Upper lobe of left lung (tissue), 4 donors: ENCODE results near the gene SPRED1.

ENCODE experiments used
- CTCF ChIP-seq, 6 experiments: fragments of 450-650 bp in 4 of 6; fragments of 200-600 bp in 2 of 6; sonication (generic) in 2 of 6; IDR thresholded peaks; one replicate each; pipeline ENCODE4 v1.5.1; 2016 to 2019; ENCODE audit warnings: antibody characterized with exemption in 6 of 6
- EP300 ChIP-seq, 4 donors: sonication (generic); formaldehyde crosslinking; IDR thresholded peaks; one replicate each; pipeline ENCODE4 v1.5.1; 2017; ENCODE audit warnings: antibody characterized with exemption in 4 of 4, control low read depth in 2 of 4
- POLR2A ChIP-seq, 4 donors: fragments of 450-650 bp; IDR thresholded peaks; one replicate each; pipeline ENCODE4 v1.5.1; 2016 to 2017; ENCODE audit warnings: antibody characterized with exemption in 4 of 4, mild to moderate bottlenecking in 2 of 4
- POLR2AphosphoS5 ChIP-seq, 2 donors: sonication (generic); formaldehyde crosslinking; IDR thresholded peaks; one replicate each; pipeline ENCODE4 v1.5.1; 2017; ENCODE audit warnings: antibody characterized with exemption in 2 of 2

DNA sequence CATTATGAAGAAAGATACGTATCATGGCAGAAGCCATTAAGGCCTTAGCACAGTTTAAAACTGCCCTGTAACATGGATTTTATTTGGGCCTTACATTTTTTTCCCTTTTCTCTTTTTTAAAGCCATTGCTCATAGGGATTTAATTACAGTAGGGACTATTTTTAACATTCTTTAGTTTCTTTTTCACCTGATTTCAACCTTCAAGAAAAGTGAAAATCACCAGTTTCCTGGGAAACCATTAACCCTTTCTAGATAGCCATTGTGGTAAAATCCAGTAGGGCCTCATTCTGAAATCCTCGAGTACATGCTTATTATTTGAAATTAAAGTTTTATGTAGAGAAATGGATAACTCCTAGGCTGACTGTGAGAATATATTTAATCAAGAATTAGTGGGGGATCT, 3.1 kb downstream of the SPRED1 start:
- no peak for TF ChIP-seq CTCF (IDR thresholded peaks at IDR 0.05)
- TF ChIP-seq EP300 (IDR thresholded peaks at IDR 0.05), result no peak
- no peak for TF ChIP-seq POLR2A (IDR thresholded peaks at IDR 0.05)
- TF ChIP-seq POLR2AphosphoS5 (IDR thresholded peaks at IDR 0.05), result no peak
